Measurements from ENCODE around the gene ZNF70. TPM values are rescaled to one million over a fixed set of nuclear protein-coding genes. Genes with fewer than 3 reads are reported as not detected.

Gene ZNF70
- total RNA-seq, 1 donor from 2014 or later = 7.8 TPM

DNA sequence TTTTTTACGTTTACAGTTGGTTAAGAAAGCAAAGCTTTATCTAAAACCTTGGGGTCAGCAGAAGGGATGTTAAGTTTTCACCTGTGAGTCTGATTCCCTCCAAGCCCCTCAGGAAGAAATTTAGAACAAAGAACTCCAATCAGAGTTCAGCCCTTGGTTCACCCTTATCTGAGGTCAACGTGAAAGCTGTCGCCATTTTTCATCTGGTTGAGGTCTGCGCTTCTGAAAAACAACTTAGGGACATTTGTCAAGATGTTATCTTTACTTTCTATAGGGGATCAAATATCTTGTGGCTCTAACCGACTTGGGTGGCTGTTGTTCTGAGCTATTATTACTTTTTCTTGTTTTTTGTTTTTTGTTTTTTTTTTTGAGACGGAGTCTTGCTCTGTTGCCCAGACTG lies 30.1 kb downstream of the ZNF70 start:
- no peak for DNase-seq (ENCODE audit: low spot score)

DNA sequence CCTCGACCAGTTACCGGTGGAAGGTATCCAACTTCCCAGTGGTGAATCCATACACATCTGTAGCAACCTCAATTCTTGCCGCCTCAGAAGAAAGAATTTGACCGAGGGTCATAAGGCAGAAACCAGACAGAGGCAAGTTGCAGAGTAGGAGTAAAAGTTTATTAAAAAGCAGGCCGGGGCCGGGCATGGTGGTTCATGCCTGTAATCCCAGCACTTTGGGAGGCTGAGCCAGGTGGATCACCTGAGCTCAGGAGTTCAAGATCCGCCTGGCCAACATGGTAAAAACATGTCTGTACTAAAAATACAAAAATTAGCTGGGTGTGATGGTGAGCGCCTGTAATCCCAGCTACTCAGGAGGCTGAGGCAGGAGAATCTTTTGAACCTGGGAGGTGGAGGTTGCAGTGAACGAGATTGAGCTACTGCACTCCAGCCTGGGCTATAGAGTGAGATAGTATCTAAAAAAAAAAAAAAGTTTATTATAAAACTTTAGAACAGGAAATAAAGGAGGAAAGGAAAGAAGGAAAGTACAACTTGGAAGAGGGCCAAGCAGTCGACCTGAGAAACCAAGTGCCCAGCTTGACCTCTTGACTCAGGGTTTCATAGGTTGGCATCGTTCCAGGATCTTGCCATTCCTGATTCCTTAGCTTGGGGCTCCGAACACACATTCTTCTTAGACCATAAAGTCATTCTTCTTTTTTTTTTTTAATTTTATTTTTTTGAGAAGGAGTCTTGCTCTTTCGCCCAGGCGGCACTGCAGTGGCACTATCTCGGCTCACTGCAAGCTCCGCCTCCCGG lies 32.3 kb downstream of the ZNF70 start:
- DNase-seq (ENCODE audit: low spot score) = peak; percentile 76

- peak; percentile 95 for DNase-seq (ENCODE audit: low spot score)
These were observed 33.8 kb downstream of the ZNF70 start for GRCh38 chr22:23716811-23717801.

GRCh38 chr22:23715806-23716375 lies 35.0 kb downstream of the ZNF70 start:
- peak; percentile 77 for DNase-seq (ENCODE audit: low spot score)

- peak; percentile 87 for DNase-seq (ENCODE audit: low spot score)
These were observed 36.0 kb downstream of the ZNF70 start for GRCh38 chr22:23714596-23715578.

DNA sequence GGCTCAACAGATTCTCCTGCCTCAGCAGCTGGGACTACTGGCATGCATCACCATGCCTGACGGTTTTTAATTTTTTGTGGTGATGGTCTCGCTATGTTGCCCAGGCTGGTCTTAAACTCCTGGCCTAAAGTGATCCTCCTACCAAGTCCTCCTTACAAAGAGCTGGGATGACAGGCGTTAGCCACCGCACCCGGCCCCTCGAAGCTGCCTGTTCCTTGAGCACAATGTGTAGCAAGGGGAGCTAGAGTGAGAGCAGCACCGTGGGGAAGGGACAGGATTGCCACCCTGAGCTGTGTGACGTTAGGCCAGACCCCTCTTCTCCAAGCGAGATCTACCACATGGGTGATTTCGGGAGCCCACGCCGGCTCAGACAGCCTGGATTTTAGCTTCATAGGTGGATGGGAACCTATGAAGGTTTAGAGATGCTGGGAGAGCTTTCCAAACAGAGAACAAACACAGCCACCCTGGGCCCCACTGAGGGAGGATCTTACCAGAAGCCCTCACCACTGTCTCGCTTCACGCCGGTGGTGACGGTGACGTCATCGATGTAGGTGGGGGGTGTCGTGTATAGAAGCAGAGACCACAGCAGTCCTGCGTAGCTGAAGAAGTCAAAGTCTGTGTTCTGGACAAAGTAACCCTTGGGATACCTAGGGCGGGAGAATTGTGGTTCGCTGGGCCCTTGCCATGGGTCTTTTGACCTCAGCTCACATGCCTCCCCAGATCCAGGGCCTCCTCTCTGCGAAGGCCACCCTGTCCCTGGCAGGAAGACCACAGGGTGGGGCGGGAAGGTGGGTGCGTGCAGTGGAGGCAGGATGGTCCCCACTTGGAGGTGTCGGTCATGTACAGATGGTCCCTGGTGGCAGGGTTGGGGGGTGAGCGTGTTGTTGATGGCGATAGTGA lies 37.0 kb downstream of the ZNF70 start:
- DNase-seq (ENCODE audit: low spot score) = peak; percentile 62

DNA sequence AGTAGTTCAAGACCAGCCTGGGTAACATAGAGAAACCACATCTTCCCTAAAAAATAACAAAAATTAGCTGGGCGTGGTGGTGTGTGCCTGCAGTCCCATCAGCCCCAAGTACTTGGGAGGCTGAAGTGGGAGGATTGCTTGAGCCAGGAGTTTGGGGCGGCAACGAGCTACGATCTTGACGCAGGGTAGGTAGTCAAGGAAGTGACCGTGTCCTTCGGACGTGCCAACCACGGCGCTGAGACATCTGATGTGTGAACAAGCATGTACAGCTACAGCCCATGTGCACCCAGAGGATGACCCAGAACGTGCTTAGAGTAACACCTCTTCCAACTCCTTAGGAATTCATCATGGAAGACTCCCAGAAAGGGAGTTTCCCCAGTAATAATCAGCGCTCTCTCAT lies 38.7 kb downstream of the ZNF70 start:
- DNase-seq (ENCODE audit: low spot score) = no peak

GRCh38 chr22:23709107-23709506 lies 41.8 kb downstream of the ZNF70 start:
- DNase-seq (ENCODE audit: low spot score) = no peak

DNA sequence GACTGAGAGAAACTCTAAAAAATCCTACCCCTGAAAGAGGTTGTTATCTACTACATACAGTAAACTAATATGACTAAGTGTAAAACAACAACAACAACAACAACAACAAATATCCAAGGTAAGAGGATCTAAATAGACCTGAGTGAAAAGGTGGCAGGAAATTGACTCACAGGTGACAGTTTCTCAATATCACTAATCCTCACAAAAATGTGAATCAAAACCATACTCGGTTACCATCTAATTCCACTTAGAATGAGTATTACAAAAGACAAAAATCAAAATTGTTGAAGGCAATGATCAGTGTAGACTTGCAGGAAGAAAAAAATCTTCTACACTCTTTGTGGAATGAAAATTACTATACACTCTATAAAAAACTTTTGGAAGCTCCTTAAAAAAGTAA lies 42.6 kb downstream of the ZNF70 start:
- no peak for DNase-seq (ENCODE audit: low spot score)

- no peak for DNase-seq (ENCODE audit: low spot score)
These were observed 45.6 kb downstream of the ZNF70 start for GRCh38 chr22:23705358-23705757.

GRCh38 chr22:23704829-23705228 lies 46.1 kb downstream of the ZNF70 start:
- DNase-seq (ENCODE audit: low spot score) = no peak

GRCh38 chr22:23704062-23704461 lies 46.9 kb downstream of the ZNF70 start:
- DNase-seq (ENCODE audit: low spot score) = no peak

DNA sequence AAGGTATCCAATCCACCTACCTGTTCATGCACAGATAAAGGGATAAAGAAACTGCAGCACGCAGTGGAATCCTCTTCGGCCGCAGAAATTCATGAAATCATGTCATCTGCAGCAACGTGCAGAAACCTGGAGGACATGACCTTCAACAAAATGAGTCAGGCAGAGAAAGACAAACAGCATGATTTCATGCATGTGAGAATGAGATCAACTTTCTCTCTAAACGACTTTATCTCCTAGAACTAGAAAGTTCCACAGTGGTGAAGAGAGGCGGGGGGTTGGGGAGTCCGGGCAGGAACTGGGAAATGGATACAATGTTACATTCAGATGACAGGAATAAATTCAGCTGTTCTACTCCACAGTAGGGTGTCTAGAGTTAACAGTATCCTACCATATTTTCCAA lies 50.2 kb downstream of the ZNF70 start:
- DNase-seq (ENCODE audit: low spot score) = no peak

- DNase-seq (ENCODE audit: low spot score) = peak; percentile 82
These were observed 52.2 kb downstream of the ZNF70 start for GRCh38 chr22:23698673-23699235.

DNA sequence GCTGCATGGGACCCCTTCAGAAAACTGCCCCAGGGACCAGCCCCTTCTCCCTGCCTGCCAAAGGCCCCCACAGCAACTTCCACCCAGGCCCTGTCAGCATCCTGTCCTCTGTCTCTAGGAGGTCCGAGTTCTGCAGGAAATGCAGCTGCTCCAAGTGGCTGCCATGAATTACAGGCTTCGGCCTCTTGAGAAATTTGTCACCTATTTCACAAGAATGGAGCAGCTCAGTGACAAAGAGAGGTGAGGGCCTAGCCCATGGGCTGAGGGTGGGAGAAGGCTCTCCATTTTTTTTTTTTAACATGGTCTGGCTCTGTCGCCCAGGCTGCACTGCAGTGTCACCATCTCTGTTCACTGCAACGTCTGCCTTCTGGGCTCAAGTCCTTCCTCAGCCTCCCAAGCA lies 52.8 kb downstream of the ZNF70 start:
- DNase-seq (ENCODE audit: low spot score) = peak; percentile 35

DNA sequence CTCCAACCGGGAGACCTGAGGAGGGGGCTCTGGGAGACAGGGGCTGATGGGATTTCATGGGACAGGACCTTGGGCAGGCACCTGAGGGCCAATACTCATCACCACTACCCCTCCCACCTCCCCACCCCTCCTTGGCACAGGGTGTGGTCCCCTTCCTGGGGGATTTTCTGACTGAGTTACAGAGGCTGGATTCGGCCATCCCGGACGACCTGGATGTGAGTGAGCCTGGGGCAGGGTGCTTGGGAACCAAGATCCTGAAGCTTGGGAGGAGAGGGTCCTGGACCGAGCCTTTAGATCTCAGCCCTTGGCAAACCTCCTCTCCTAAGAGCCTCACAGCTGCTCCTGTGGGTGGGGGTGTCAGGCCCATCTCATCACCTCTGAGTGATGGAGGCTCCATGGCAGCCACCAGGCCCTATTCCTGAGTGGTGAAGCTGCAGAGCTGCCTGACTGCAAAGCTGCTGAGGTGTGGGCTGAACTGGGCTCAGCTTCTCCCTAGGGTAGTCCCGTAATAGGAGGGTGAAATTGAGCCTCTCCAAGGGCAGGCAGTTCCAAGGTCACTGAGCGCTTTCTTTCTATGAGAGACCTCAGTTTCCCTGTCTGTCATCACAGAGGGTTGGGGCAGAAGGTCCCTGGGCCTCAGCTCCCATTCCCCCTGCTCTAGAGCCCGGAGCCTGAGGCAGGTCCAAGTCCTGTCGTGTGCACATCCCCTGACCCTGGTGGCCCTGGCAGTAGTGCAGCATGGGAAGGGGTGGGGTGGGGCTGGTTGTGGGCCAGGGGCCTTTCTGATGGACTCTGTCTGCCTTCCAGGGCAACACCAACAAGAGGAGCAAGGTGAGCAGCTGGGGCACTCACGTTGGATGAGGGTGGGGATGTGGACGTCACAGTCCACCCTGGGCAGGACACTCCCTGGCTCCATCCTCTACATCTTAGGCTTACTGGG lies 53.6 kb downstream of the ZNF70 start:
- peak; percentile 67 for DNase-seq (ENCODE audit: low spot score)

- peak; percentile 74 for DNase-seq (ENCODE audit: low spot score)
These were observed 54.5 kb downstream of the ZNF70 start for GRCh38 chr22:23696326-23696851.

Data from mesenteric fat pad (tissue), 1 donor.